HepG2 (cell line): Measurements from ENCODE around the gene TMX2. TPM values are rescaled to one million over a fixed set of nuclear protein-coding genes. Genes with fewer than 3 reads are reported as not detected.

Experiments used
- ATAC-seq: fragments of 200-7000 bp; cut with Tn5 transposase; 3 replicates; pipeline ENCODE4 v1.9.1; 2020; ENCODE audit warnings: mild to moderate bottlenecking, moderate library complexity
- BruUV-seq: library from RNA; stranded (reverse); fragments of 400-500 nt; replicated peaks from 2 replicates; lab custom pipeline; 2021; lab: Mats Ljungman, UMichigan
- CTCF ChIA-PET: fragments of 300-600 bp; formaldehyde crosslinking; extraction: SDS; loops from one replicate; lab custom pipeline; 2021; ENCODE audit warnings: low total read pairs, inconsistent platforms, low intra/inter-chr PET ratio; lab: Yijun Ruan, JAX
- POLR2A ChIA-PET: fragments of 350-600 bp; sonication (Branson Sonifier 250); formaldehyde crosslinking; loops from one replicate; lab custom pipeline; 2020; ENCODE audit warnings: antibody characterized with exemption, inconsistent platforms; lab: Yijun Ruan, JAX
- DNase-seq: peaks from one replicate; pipeline ENCODE4 v3.0.0-alpha.2; 2015; ENCODE audit warnings: low spot score
- FAIRE-seq: peaks from 3 replicates; lab custom pipeline; 2011; peaks lifted over from hg19 to GRCh38; lab: Jason Lieb, UNC
- H2AFZ ChIP-seq: one replicate; pipeline ENCODE4 v1.6.1; 2011; ENCODE audit warnings: low read length, inconsistent platforms
- H3K27ac ChIP-seq: fragments of 300-600 bp; 3 replicates; pipeline ENCODE4 v1.8.0; 2011; ENCODE audit warnings: mixed run types, mild to moderate bottlenecking, mixed read lengths, low read length, inconsistent platforms; ENCODE audit not compliant: insufficient read depth; ENCODE audit errors: extremely low read length
- H3K27me3 ChIP-seq, 2 experiments: fragments of 200-600 bp in 1 of 2; 2 replicates in 1 of 2; 3 replicates in 1 of 2; pipeline versions ENCODE4 v1.6.0 to v1.8.0; 2011; ENCODE audit warnings: low read length in 2 of 2, mild to moderate bottlenecking in 2 of 2, moderate library complexity in 2 of 2, inconsistent platforms in 1 of 2; ENCODE audit not compliant: insufficient read depth in 2 of 2, control insufficient read depth in 1 of 2
- H3K36me3 ChIP-seq, 2 experiments: fragments of 200-600 bp in 1 of 2; replicated peaks in 1 of 2; 2 replicates in 1 of 2; 3 replicates in 1 of 2; pipeline versions ENCODE4 v1.5.1 to v1.8.0; 2011; ENCODE audit warnings: low read length in 2 of 2, inconsistent platforms in 1 of 2; ENCODE audit not compliant: insufficient read depth in 2 of 2, control insufficient read depth in 1 of 2
- H3K4me1 ChIP-seq: 2 replicates; pipeline ENCODE4 v1.5.1; 2012; ENCODE audit warnings: low read length, inconsistent platforms; ENCODE audit not compliant: insufficient read depth
- H3K4me2 ChIP-seq: 2 replicates; pipeline ENCODE4 v1.6.0; 2011; ENCODE audit warnings: low read depth, low read length, inconsistent platforms
- H3K4me3 ChIP-seq, 3 experiments: fragments of 200-600 bp in 1 of 3; sonication (generic), shearing (Covaris generic) in 1 of 3; replicated peaks in 1 of 3; 2 replicates each; pipeline ENCODE4 v1.5.1; 2011 to 2016; ENCODE audit warnings: low read length in 3 of 3, inconsistent platforms in 2 of 3, low read depth in 2 of 3, mild to moderate bottlenecking in 2 of 3, control low read depth in 1 of 3, mixed read lengths in 1 of 3; ENCODE audit not compliant: insufficient read depth in 1 of 3
- H3K79me2 ChIP-seq: one replicate; pipeline ENCODE4 v1.6.1; 2011; ENCODE audit warnings: low read length, inconsistent platforms; ENCODE audit not compliant: insufficient read depth
- H3K9ac ChIP-seq: 2 replicates; pipeline ENCODE4 v1.6.0; 2011; ENCODE audit warnings: mild to moderate bottlenecking, low read depth, low read length, inconsistent platforms; ENCODE audit not compliant: insufficient read depth
- H3K9me3 ChIP-seq: 2 replicates; pipeline ENCODE4 v1.5.1; 2012; ENCODE audit warnings: mild to moderate bottlenecking, low read length
- H4K20me1 ChIP-seq: 2 replicates; pipeline ENCODE4 v1.6.0; 2011; ENCODE audit warnings: inconsistent platforms, mild to moderate bottlenecking, low read length, moderate library complexity; ENCODE audit not compliant: insufficient read depth
- CREB1 ChIP-seq, 2 experiments: fragments of 450-650 bp in 1 of 2; IDR thresholded peaks; 2 replicates each; pipeline ENCODE4 v1.6.1; 2016 to 2017; ENCODE audit warnings: control low read depth in 1 of 2, mild to moderate bottlenecking in 1 of 2, missing compliant biosample characterization in 1 of 2, missing genetic modification characterization in 1 of 2
- FLYWCH1 ChIP-seq: sonication (generic); formaldehyde crosslinking; IDR thresholded peaks from 2 replicates; pipeline ENCODE4 v1.8.1; 2023; ENCODE audit warnings: mild to moderate bottlenecking, missing genetic modification reagents
- FOSL2 ChIP-seq: sonication (generic); formaldehyde crosslinking; IDR thresholded peaks from 2 replicates; pipeline ENCODE4 v1.4.0; 2020; ENCODE audit warnings: missing genetic modification reagents
- HNF4A ChIP-seq: sonication (generic); formaldehyde crosslinking; IDR thresholded peaks from 2 replicates; pipeline ENCODE4 v1.4.0; 2020; ENCODE audit warnings: missing genetic modification reagents
- KAT8 ChIP-seq: IDR thresholded peaks from 2 replicates; pipeline ENCODE4 v1.6.1; 2016; ENCODE audit warnings: missing genetic modification reagents, missing compliant biosample characterization
- KLF16 ChIP-seq, 2 experiments: sonication (generic) in 1 of 2; formaldehyde crosslinking in 1 of 2; IDR thresholded peaks; 2 replicates each; pipeline versions ENCODE4 v1.6.1 to v1.8.0; 2016 to 2023; ENCODE audit warnings: missing genetic modification reagents in 2 of 2, missing compliant biosample characterization in 1 of 2
- MED13 ChIP-seq: sonication (generic); formaldehyde crosslinking; IDR thresholded peaks from 2 replicates; pipeline ENCODE4 v1.5.0; 2020; ENCODE audit warnings: missing genetic modification reagents
- NCOR1 ChIP-seq: fragments of 200-600 bp; sonication (generic); IDR thresholded peaks from 2 replicates; pipeline ENCODE4 v1.7.0; 2017; ENCODE audit warnings: antibody characterized with exemption, low read length, borderline replicate concordance
- RAD21 ChIP-seq: fragments of 450-650 bp; formaldehyde crosslinking; IDR thresholded peaks from 2 replicates; pipeline ENCODE4 v1.5.0; 2020; ENCODE audit warnings: mild to moderate bottlenecking
- SALL1 ChIP-seq: sonication (generic); formaldehyde crosslinking; IDR thresholded peaks from 2 replicates; pipeline ENCODE4 v1.8.0; 2022; ENCODE audit warnings: mild to moderate bottlenecking, missing genetic modification reagents
- SMC3 ChIP-seq: IDR thresholded peaks from 2 replicates; pipeline ENCODE4 v1.6.1; 2011; ENCODE audit warnings: low read length, improper control_type of control experiment
- SOX13 ChIP-seq, 3 experiments: fragments of 450-650 bp in 1 of 3; sonication (generic) in 1 of 3; formaldehyde crosslinking in 1 of 3; IDR thresholded peaks in 2 of 3; conservative IDR thresholded peaks in 1 of 3; 2 replicates each; pipeline versions ENCODE4 v1.5.0 to v1.6.1; 2016 to 2020; ENCODE audit warnings: antibody characterized with exemption in 1 of 3, mild to moderate bottlenecking in 1 of 3, missing compliant biosample characterization in 1 of 3, missing genetic modification reagents in 1 of 3, moderate library complexity in 1 of 3
- STAG1 ChIP-seq: sonication (generic); formaldehyde crosslinking; IDR thresholded peaks from 2 replicates; pipeline ENCODE4 v1.4.0; 2020; ENCODE audit warnings: missing genetic modification reagents
- ZSCAN21 ChIP-seq: sonication (generic); formaldehyde crosslinking; IDR thresholded peaks from 2 replicates; pipeline ENCODE4 v1.8.0; 2022; ENCODE audit warnings: mild to moderate bottlenecking, missing genetic modification reagents, moderate library complexity, borderline replicate concordance
- WGBS: methylation state at CpG from one replicate; pipeline ENCODE4 v1.1.6; 2017; ENCODE audit warnings: low lambda C conversion rate; 5-methylcytosine and 5-hydroxymethylcytosine counted together
- in situ Hi-C: cut with HindIII; loops from 2 replicates; pipeline ENCODE4 v1.10.0; 2017; ENCODE audit warnings: low pct_unique_long_range_greater_than_20kb; ENCODE audit not compliant: extremely low pct_ligation_motif_present
- intact Hi-C: fragments of 100-400 bp; cut with micrococcal nuclease; formaldehyde crosslinking; loops from one replicate; pipeline ENCODE4 v1.10.0; 2022; ENCODE audit not compliant: unreplicated experiment
- polyA plus RNA-seq, 8 experiments: library from polyadenylated mRNA; depleted of rRNA in 3 of 8; stranded (reverse) in 7 of 8; unstranded in 1 of 8; fragments of >200 nt; fragmentation: Illumina TruSeq in 4 of 8; extraction: Trizol in 4 of 8; gene quantifications; 2 replicates each; pipeline versions ENCODE4 v1.2.1 to v1.2.3, GENCODE V29; 2011 to 2016; ENCODE audit warnings: low read depth in 4 of 8, missing spikeins in 1 of 8, mixed read lengths in 1 of 8; ENCODE audit not compliant: insufficient read depth in 1 of 8
- total RNA-seq, 5 experiments: library from RNA; depleted of rRNA; stranded (reverse); fragments of >200 nt; fragmentation: Illumina TruSeq; extraction: Trizol; gene quantifications; 2 replicates each; pipeline ENCODE4 v1.2.3, GENCODE V29; 2016; ENCODE audit warnings: low read depth in 1 of 5
- TF ChIP-seq, protein P1 (sequence below): sonication (generic); formaldehyde crosslinking; IDR thresholded peaks from 2 replicates; pipeline ENCODE4 v1.5.0; 2020; ENCODE audit warnings: mild to moderate bottlenecking, missing genetic modification reagents, moderate library complexity
- TF ChIP-seq, protein P2 (sequence below): sonication (generic); formaldehyde crosslinking; IDR thresholded peaks from 2 replicates; pipeline ENCODE4 v1.4.0; 2020; ENCODE audit warnings: mild to moderate bottlenecking, missing genetic modification reagents
- TF ChIP-seq, protein P3 (sequence below): sonication (generic); formaldehyde crosslinking; conservative IDR thresholded peaks from 2 replicates; pipeline ENCODE4 v1.4.0; 2020; ENCODE audit warnings: mild to moderate bottlenecking, missing genetic modification reagents, moderate library complexity
- TF ChIP-seq, protein P4 (sequence below): sonication (generic); formaldehyde crosslinking; IDR thresholded peaks from 2 replicates; pipeline ENCODE4 v1.4.0; 2020; ENCODE audit warnings: missing genetic modification reagents

TMX2 gene
- total and polyA plus RNA-seq, 2 of the 13 experiments (the other 11 are each of a cell fraction or from before 2014, with no cell fraction given): 84.5 to 129 TPM

DNA sequence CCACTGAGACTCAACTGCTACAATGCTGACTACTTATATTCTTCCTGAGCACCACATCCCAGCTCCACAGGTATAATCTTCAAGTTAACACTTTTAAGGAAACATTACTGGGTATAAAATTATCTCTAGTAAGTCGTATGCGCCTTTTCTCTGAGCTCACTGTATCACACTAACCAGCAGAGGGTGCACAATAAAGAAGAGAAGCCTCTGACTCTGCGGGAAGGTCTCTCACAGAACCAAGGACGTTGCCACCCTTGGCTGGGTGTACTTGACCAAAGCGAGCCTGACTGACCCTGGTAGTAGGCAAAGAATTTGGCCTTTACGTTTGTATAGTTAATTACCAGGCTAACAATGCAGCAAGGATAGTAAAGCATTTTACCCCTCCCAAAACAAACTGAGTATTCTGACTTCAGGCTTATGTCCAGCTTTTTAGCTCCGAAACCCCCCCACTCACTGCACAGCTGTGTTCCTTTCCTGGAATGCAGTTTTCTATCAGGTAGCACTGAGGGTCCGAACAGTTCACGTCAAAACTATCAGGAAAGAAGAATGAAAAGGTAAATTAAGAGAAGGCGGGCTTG, 39.4 kb downstream of the TMX2 start, which contains the start of gene BTBD18:
Gene BTBD18, minus strand, starts transcription at position 144 of the 578 bp plus-strand sequence. CDS start 631 bp downstream, outside the sequence.
- peak; percentile 83 for DNase-seq
- peak; percentile 94 for ATAC-seq
- in situ Hi-C loops: no loop called here
- intact Hi-C loops: loop anchor here (1.0 kb wide), 1 partner anchor 49 kb away; no protein-coding TSS in a partner anchor
- Histone ChIP-seq H3K4me3 (no peak within 1 kb of the TSS), H3K4me2 (no peak within 1 kb of the TSS), H3K36me3 (no peaks in the 10 kb centered on the region), H4K20me1 (no peaks in the 10 kb centered on the region), H3K4me1 (peaks cover 26% of the 10 kb centered on the region), H3K27ac (peak within 1 kb of the TSS; percentile 31), H3K27me3 (no peaks in the 10 kb centered on the region), H2AFZ (no peak within 1 kb of the TSS), H3K79me2 (no peaks in the 10 kb centered on the region), H3K9me3 (no peaks in the 10 kb centered on the region), H3K9ac (no peak within 1 kb of the TSS)
- WGBS: 45% methylated on average over 10 of the region's 10 CpGs
- BruUV-seq: no TSS peak
- ChIA-PET POLR2A (interaction anchor here (0.5 to 2.9 kb wide), 6 partner anchors 10 to 1800 kb away, joined by 3 to 19 read pairs (median 10); partner anchors contain the start of genes CTNND1 and SELENOH), CTCF (interaction anchor here (1.5 to 3.1 kb wide), 2 partner anchors 49 to 761 kb away, joined by 5 to 47 read pairs; no protein-coding TSS in a partner anchor)
- FAIRE-seq: peak; percentile 83
- TF ChIP-seq FLYWCH1 (CRISPR knock-in tag) (no peak), MED13 (CRISPR knock-in tag) (no peak), KAT8 (CRISPR knock-in tag) (peak; percentile 47; the same call in 1 of the 2 replicates), NCOR1 (no peak), RAD21 (peak; percentile 71), ZSCAN21 (no peak), FOSL2 (CRISPR knock-in tag) (0 out of 2 replicates have a peak, but pooled peaks have one; percentile 15), SMC3 (peak; percentile 91), KLF16 (CRISPR knock-in tag; IDR thresholded peaks at IDR 0.05) (peak in 1 of 2 experiments; percentile 70; a peak in 1 of 4 replicates), STAG1 (peak; percentile 81), HNF4A (no peak), CREB1 (IDR thresholded peaks at IDR 0.05) (no peak), CREB1 (CRISPR knock-in tag; IDR thresholded peaks at IDR 0.05) (0 out of 2 replicates have a peak, but pooled peaks have one; percentile 20), SOX13 (IDR thresholded peaks at IDR 0.05) (no peak), SOX13 (CRISPR knock-in tag; conservative IDR thresholded peaks at IDR 0.05 in 1 of 2, IDR thresholded peaks at IDR 0.05 in 1 of 2) (peak in 1 of 2 experiments; percentile 68; a peak in 2 of 4 replicates), SALL1 (CRISPR knock-in tag) (peak; percentile 33; the same call in 1 of the 2 replicates)
- TF ChIP-seq, protein P1, sequence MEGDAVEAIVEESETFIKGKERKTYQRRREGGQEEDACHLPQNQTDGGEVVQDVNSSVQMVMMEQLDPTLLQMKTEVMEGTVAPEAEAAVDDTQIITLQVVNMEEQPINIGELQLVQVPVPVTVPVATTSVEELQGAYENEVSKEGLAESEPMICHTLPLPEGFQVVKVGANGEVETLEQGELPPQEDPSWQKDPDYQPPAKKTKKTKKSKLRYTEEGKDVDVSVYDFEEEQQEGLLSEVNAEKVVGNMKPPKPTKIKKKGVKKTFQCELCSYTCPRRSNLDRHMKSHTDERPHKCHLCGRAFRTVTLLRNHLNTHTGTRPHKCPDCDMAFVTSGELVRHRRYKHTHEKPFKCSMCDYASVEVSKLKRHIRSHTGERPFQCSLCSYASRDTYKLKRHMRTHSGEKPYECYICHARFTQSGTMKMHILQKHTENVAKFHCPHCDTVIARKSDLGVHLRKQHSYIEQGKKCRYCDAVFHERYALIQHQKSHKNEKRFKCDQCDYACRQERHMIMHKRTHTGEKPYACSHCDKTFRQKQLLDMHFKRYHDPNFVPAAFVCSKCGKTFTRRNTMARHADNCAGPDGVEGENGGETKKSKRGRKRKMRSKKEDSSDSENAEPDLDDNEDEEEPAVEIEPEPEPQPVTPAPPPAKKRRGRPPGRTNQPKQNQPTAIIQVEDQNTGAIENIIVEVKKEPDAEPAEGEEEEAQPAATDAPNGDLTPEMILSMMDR (CRISPR knock-in tag): peak; percentile 76
- TF ChIP-seq, protein P2, sequence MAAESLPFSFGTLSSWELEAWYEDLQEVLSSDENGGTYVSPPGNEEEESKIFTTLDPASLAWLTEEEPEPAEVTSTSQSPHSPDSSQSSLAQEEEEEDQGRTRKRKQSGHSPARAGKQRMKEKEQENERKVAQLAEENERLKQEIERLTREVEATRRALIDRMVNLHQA: no peak
- TF ChIP-seq, protein P3, sequence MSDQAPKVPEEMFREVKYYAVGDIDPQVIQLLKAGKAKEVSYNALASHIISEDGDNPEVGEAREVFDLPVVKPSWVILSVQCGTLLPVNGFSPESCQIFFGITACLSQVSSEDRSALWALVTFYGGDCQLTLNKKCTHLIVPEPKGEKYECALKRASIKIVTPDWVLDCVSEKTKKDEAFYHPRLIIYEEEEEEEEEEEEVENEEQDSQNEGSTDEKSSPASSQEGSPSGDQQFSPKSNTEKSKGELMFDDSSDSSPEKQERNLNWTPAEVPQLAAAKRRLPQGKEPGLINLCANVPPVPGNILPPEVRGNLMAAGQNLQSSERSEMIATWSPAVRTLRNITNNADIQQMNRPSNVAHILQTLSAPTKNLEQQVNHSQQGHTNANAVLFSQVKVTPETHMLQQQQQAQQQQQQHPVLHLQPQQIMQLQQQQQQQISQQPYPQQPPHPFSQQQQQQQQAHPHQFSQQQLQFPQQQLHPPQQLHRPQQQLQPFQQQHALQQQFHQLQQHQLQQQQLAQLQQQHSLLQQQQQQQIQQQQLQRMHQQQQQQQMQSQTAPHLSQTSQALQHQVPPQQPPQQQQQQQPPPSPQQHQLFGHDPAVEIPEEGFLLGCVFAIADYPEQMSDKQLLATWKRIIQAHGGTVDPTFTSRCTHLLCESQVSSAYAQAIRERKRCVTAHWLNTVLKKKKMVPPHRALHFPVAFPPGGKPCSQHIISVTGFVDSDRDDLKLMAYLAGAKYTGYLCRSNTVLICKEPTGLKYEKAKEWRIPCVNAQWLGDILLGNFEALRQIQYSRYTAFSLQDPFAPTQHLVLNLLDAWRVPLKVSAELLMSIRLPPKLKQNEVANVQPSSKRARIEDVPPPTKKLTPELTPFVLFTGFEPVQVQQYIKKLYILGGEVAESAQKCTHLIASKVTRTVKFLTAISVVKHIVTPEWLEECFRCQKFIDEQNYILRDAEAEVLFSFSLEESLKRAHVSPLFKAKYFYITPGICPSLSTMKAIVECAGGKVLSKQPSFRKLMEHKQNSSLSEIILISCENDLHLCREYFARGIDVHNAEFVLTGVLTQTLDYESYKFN (CRISPR knock-in tag): 0 out of 2 replicates have a peak, but pooled peaks have one; percentile 13
- TF ChIP-seq, protein P4, sequence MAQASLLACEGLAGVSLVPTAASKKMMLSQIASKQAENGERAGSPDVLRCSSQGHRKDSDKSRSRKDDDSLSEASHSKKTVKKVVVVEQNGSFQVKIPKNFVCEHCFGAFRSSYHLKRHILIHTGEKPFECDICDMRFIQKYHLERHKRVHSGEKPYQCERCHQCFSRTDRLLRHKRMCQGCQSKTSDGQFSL (CRISPR knock-in tag): 0 out of 2 replicates have a peak, but pooled peaks have one; percentile 22
